Hepatocyte (in vitro differentiated cells): ENCODE measurements around the gene GXYLT2. TPM values are rescaled to one million over a fixed set of nuclear protein-coding genes. Genes with fewer than 3 reads are reported as not detected.

Experiments
- DNase-seq: peaks from one replicate; pipeline ENCODE4 v3.0.0-alpha.2; 2016; ENCODE audit warnings: low spot score
- H2AFZ ChIP-seq: fragments of 200-600 bp; sonication (generic); 2 replicates; pipeline ENCODE4 v1.6.0; 2016; ENCODE audit warnings: antibody characterized with exemption, mild to moderate bottlenecking
- H3K27ac ChIP-seq: fragments of 200-600 bp; sonication (generic); 2 replicates; pipeline ENCODE4 v1.5.1; 2016; ENCODE audit warnings: mild to moderate bottlenecking
- H3K27me3 ChIP-seq: fragments of 200-600 bp; sonication (generic); 2 replicates; pipeline ENCODE4 v1.6.1; 2016
- H3K36me3 ChIP-seq: fragments of 200-600 bp; sonication (generic); replicated peaks from 2 replicates; pipeline ENCODE4 v1.5.1; 2016; ENCODE audit warnings: low read depth; ENCODE audit not compliant: insufficient read depth
- H3K4me1 ChIP-seq: fragments of 200-600 bp; sonication (generic); 2 replicates; pipeline ENCODE4 v1.5.1; 2016; ENCODE audit warnings: mild to moderate bottlenecking, moderate library complexity; ENCODE audit not compliant: insufficient read depth
- H3K4me2 ChIP-seq: fragments of 200-600 bp; sonication (generic); 2 replicates; pipeline ENCODE4 v1.6.0; 2016
- H3K4me3 ChIP-seq: fragments of 200-600 bp; sonication (generic); 2 replicates; pipeline ENCODE4 v1.5.1; 2016; ENCODE audit warnings: mild to moderate bottlenecking
- H3K79me2 ChIP-seq: fragments of 200-600 bp; sonication (generic); 2 replicates; pipeline ENCODE4 v1.6.0; 2017; ENCODE audit warnings: mild to moderate bottlenecking
- H3K9me2 ChIP-seq: fragments of 200-600 bp; sonication (generic); replicated peaks from 2 replicates; pipeline ENCODE4 v1.6.0; 2017; ENCODE audit warnings: mild to moderate bottlenecking; ENCODE audit not compliant: insufficient read depth
- H3K9me3 ChIP-seq: fragments of 200-600 bp; sonication (generic); 2 replicates; pipeline ENCODE4 v1.5.1; 2016; ENCODE audit warnings: low read depth, mild to moderate bottlenecking
- H4K20me1 ChIP-seq: fragments of 200-600 bp; sonication (generic); 2 replicates; pipeline ENCODE4 v1.6.0; 2016; ENCODE audit warnings: mild to moderate bottlenecking; ENCODE audit not compliant: insufficient read depth, poor library complexity, severe bottlenecking
- EZH2 ChIP-seq: fragments of 200-600 bp; sonication (generic); IDR thresholded peaks from 2 replicates; pipeline ENCODE4 v1.6.1; 2016; ENCODE audit warnings: antibody characterized with exemption, mild to moderate bottlenecking, borderline replicate concordance
- EZH2phosphoT487 ChIP-seq: fragments of 200-600 bp; sonication (generic); IDR thresholded peaks from one replicate; pipeline ENCODE4 v1.6.1; 2018; ENCODE audit warnings: antibody characterized with exemption, mild to moderate bottlenecking, low read depth, moderate library complexity; ENCODE audit not compliant: unreplicated experiment, severe bottlenecking
- WGBS: methylation state at CpG from one replicate; pipeline ENCODE4 v1.1.6; 2016; ENCODE audit warnings: low lambda C conversion rate; ENCODE audit errors: missing lambda C conversion rate; 5-methylcytosine and 5-hydroxymethylcytosine counted together
- polyA plus RNA-seq: library from polyadenylated mRNA; unstranded; fragments of >200 nt; fragmentation: Nextera tagmentation; extraction: Ambion mirVana; gene quantifications from 2 replicates; pipeline ENCODE4 v1.2.1, GENCODE V29; 2016
- total RNA-seq: library from RNA; depleted of rRNA; stranded (reverse); fragments of >200 nt; gene quantifications from 2 replicates; pipeline ENCODE4 v1.2.3, GENCODE V29; 2014
- TF ChIP-seq, protein P1 (sequence below): fragments of 200-600 bp; sonication (generic); IDR thresholded peaks from 2 replicates; pipeline ENCODE4 v1.5.1; 2016; ENCODE audit warnings: antibody characterized with exemption, mild to moderate bottlenecking; ENCODE audit not compliant: poor library complexity

GXYLT2 gene
- total and polyA plus RNA-seq, 2 experiments from 2014 or later: 27.4 to 35.7 TPM

DNA sequence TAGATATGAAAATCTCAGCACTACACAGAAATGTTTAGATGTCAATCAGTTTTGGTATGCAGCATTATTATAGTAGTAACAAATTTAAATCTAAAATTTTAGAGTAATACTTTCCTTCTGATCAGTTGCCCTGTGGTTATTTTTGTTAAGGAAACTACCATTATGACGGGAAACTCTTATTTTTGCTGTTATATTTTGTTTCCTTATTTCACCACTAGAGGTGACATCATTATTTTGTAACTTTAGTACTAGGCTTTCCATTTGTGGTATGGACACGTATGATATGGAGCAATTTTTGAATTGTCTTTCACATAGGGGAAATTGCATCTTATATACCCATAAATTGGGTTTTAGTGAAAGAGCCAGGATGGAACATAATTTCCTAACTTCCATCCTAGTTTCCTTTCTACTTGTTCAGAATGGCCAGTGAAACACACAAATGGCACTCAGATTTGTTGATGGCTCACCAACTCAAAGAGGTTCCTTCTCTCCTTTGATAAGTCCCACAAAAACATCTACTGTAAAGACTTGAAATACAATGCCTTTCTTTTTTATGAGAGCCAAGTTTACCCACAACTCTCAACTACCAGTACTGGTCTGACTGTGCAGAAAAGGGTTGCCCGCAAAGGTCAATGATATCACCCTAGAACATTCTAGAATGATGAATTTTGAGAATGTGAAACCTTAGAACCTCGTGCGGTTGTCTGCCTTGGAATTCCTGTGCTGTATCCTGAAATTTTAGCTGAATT is 89.4 kb downstream of the GXYLT2 start:
- no peak for DNase-seq
- H3K9me3 ChIP-seq: no peaks in the 10 kb centered on the region
- no peaks in the 10 kb centered on the region for H4K20me1 ChIP-seq
- H3K79me2 ChIP-seq: no peaks in the 10 kb centered on the region
- H2AFZ ChIP-seq: no peak overlapping the region
- H3K4me1 ChIP-seq: peaks cover 7% of the 10 kb centered on the region
- no peaks in the 10 kb centered on the region for H3K36me3 ChIP-seq
- no peak overlapping the region for H3K4me2 ChIP-seq
- H3K9me2 ChIP-seq: no peaks in the 10 kb centered on the region
- H3K27me3 ChIP-seq: no peaks in the 10 kb centered on the region
- TF ChIP-seq EZH2 (no peak), EZH2phosphoT487 (no peak)
- TF ChIP-seq, protein P1, sequence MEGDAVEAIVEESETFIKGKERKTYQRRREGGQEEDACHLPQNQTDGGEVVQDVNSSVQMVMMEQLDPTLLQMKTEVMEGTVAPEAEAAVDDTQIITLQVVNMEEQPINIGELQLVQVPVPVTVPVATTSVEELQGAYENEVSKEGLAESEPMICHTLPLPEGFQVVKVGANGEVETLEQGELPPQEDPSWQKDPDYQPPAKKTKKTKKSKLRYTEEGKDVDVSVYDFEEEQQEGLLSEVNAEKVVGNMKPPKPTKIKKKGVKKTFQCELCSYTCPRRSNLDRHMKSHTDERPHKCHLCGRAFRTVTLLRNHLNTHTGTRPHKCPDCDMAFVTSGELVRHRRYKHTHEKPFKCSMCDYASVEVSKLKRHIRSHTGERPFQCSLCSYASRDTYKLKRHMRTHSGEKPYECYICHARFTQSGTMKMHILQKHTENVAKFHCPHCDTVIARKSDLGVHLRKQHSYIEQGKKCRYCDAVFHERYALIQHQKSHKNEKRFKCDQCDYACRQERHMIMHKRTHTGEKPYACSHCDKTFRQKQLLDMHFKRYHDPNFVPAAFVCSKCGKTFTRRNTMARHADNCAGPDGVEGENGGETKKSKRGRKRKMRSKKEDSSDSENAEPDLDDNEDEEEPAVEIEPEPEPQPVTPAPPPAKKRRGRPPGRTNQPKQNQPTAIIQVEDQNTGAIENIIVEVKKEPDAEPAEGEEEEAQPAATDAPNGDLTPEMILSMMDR: no peak
- no peak overlapping the region for H3K27ac ChIP-seq
- H3K4me3 ChIP-seq: no peak overlapping the region
- 96% methylated on average over 5 of the region's 5 CpGs for WGBS

DNA sequence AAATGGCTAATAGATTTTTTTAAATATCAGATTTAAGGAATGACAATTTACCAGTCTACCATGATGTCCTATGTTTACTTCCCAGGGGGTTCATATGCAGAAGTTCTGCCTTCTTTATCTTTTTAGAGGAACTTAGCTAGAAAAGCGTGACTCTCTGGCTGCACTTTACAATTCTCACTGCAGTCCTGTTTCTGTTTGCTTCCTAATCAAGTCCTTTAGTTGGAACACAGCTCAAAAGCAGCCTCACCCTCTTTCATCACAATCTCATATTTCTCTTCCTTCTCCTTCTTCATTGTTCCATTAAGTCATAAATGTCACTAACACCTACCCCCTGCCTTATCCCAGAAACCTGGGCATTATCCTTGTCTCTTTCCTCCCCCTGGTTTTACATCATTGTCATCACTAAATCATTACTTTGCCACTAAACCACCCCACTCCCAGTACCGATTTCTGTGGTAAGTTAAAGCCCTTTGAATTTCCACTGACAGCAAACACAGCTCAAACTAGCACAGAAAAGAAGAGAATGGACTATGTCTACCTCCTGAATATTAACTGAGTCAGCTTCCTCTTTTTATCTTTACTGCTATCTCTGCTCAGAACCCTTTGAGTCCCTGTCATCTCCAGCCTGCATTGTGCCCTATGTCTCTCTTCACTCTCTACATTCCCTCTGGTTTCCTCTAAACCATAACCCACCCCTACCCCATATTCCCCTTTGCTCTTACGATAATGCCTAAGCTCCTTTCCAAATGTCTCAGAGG is 94.9 kb downstream of the GXYLT2 start:
- Histone ChIP-seq H2AFZ (no peak overlapping the region), H3K27ac (peak overlapping the region; percentile 33), H3K9me2 (no peaks in the 10 kb centered on the region), H3K4me2 (no peak overlapping the region), H4K20me1 (no peaks in the 10 kb centered on the region), H3K4me1 (no peaks in the 10 kb centered on the region), H3K79me2 (no peaks in the 10 kb centered on the region), H3K36me3 (no peaks in the 10 kb centered on the region), H3K4me3 (no peak overlapping the region), H3K9me3 (no peaks in the 10 kb centered on the region), H3K27me3 (no peaks in the 10 kb centered on the region)
- no peak for DNase-seq
- TF ChIP-seq, protein P1: no peak
- no peak for TF ChIP-seq EZH2phosphoT487
- TF ChIP-seq EZH2: no peak
- WGBS: 76% methylated on average over 3 of the region's 3 CpGs

DNA sequence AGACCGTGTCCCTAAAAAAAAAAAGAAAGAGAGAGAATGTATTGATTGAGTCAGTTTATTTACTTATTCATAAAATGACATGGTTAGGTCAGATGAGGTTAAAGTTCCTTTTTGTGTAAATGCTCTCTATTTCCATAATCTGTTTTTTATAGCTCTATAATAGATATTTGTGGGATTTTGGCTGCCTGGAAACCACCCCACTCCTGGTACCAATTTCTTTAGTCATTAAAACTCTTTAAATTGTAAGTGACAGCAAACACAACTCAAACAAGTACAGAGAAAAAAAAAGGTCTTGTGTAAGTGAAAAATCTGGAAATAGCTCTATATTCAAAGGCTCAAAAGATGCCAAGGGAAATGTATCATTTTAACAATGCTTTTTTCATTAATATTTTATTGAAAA is 97.7 kb downstream of the GXYLT2 start:
- no peak for DNase-seq
- H3K4me3 ChIP-seq: no peak overlapping the region
- H3K9me2 ChIP-seq: no peaks in the 10 kb centered on the region
- no peak overlapping the region for H3K27ac ChIP-seq
- H3K4me1 ChIP-seq: no peaks in the 10 kb centered on the region
- H3K27me3 ChIP-seq: no peaks in the 10 kb centered on the region
- TF ChIP-seq EZH2: no peak
- no peak for TF ChIP-seq EZH2phosphoT487
- TF ChIP-seq, protein P1: no peak
- H3K79me2 ChIP-seq: no peaks in the 10 kb centered on the region
- no peak overlapping the region for H2AFZ ChIP-seq
- no peaks in the 10 kb centered on the region for H4K20me1 ChIP-seq
- no peaks in the 10 kb centered on the region for H3K9me3 ChIP-seq
- no peak overlapping the region for H3K4me2 ChIP-seq
- WGBS: 92% methylated on average over 1 of the region's 1 CpG
- no peaks in the 10 kb centered on the region for H3K36me3 ChIP-seq
